HG02571 (cell line): ENCODE measurements around the gene SS18L1.
A peak's percentile ranks its signal among the peaks of the same experiment; 100 is the strongest.
"Not testable (repeated sequence)": the region's sequence is repeated elsewhere in the genome, so short reads cannot be mapped to it uniquely, and the experiment has no call there.

Experiments used
- ATAC-seq: cut with Tn5 transposase; IDR thresholded peaks from one replicate; pipeline ENCODE4 v1.9.1; 2021; ENCODE audit warnings: mild to moderate bottlenecking, moderate library complexity; ENCODE audit not compliant: unreplicated experiment

The SS18L1 gene, protein sequence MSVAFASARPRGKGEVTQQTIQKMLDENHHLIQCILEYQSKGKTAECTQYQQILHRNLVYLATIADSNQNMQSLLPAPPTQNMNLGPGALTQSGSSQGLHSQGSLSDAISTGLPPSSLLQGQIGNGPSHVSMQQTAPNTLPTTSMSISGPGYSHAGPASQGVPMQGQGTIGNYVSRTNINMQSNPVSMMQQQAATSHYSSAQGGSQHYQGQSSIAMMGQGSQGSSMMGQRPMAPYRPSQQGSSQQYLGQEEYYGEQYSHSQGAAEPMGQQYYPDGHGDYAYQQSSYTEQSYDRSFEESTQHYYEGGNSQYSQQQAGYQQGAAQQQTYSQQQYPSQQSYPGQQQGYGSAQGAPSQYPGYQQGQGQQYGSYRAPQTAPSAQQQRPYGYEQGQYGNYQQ

DNA sequence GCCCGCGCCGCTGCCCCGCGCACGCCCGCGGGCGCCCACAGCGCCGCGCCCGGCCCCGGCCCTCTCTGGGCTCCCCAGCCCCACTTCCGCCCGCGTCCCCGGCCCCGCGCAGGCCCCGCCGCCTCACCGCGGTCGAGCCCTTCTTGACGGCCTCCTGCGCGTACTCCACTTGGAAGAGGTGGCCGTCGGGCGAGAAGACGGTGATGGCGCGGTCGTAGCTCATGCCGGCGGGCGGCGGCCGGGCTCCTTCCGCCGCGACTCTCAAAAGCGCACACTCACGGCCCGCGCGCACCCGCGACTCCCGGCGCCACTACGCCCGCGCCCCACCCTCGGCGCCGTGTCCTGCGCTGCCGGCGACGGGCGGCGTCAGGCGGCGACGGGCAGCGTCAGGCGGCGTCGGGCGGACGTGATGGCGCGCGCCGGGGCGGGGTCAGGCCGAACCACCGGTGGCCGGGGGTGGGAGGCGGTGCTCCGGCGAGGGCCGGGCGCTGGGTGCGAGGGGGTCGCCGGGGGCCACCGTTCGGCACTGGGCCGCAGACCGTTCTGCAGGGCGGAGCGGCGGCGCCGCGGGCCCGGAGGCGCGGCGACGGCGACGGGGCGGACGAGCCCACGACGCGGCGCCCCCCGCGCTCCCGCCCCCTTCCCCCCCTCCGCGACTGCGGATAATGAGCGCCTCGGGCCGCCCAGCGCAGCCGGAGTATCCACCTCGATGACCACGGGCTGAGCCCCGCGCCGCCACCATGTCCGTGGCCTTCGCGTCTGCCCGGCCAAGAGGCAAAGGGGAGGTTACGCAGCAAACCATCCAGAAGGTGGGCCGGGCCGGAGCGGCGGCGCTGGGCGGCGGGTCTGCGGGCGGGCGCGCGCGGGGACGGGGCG is at the start of gene SS18L1, which contains the start of gene PSMA7:
TSS of gene SS18L1 (plus strand) at position 689 of the 876 bp plus-strand sequence. CDS start at position 741, 52 bp downstream.
TSS of gene PSMA7 (minus strand) at position 314 of the 876 bp plus-strand sequence. CDS start at position 223, 91 bp downstream.
- ATAC-seq, result peak; percentile 65

DNA sequence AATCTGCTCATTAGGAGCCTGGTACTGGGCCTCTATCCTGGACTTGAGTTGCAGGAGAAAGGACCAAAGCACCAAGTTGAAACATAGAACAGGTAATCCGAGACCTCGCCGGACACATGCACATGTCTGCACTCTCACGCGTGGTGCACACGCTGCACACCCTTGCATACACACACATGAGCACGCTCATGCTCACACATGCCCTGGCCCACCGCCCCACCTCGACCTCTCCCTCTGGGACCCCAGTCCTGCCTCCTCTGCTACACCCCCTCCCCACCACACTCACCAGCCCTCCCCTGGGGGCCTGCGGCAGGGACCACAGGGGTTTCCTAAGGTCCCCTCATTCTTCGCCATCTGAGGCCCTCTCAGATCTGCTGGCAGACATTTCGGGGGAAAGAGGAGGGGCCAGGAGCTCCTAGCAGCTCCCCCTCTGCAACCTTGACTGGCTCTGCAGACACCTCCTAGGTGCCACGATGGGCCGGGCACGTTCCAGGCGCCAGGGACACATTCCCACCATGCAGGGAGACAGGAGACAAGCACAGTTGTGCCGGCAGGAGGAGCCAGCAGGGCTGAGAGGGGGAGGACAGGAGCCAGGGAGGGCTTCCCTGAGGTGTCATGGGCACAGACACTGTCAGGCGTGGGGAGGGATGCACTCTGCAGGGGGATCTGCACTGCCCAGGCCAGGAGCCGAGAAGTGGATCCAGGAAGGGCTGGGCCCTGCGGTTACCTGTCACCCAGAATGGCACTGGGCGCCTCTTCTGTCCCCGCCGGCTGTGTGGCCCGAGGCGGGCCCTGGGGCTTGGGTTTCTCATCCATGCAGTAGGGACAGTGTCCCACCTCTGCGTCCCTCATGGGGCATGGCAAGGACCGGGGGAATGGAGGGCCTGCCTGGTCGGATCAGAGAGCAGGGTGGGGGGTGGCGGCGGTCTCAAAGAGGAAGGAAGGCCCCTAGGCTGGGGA is 46.9 kb upstream of the SS18L1 start:
- ATAC-seq, result no peak

DNA sequence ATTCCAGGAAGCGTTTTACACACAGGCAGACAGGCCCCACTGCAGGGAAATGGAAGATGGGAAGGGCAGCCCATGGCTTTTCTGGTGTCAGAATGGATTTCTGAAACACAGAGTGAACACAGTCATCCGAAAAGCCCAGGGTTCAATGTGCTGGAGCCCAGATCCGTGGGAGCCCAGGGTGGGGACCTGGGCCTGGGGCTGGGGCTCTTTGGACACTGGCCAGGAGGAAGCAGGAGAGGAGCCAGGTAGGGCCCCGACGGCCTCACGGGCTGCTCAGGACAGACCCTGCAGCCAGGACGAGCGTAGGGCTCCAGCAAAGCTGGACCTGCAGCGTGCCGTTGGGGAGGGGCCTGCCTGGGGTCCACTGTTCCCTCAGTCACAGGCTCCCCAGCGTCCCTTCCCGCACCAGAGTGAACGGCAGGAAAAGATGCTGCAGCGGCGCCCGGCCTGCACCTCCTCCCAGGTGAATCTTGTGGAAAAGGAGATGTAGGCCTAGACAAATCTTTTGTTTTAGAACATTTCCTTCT is 45.6 kb upstream of the SS18L1 start:
- no peak for ATAC-seq

DNA sequence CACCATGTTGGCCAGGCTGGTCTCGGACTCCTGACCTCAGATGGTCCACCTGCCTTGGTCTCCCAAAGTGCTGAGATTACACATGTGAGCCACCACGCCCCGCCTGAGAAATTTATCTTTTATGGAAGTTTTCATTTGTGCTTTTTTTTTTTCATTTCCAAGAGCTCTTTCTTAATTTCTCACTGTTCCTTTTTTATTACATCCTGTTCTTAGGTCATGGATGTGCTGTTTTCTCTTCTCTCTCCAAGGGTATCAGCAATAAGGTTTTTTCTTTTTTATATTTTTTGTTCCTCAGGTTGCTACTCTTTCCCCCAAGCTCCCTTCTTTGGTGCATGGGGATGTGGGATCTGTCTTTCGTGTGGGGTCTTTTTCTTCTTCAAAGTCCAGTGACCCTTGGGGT is 42.5 kb upstream of the SS18L1 start:
- ATAC-seq, result no peak

DNA sequence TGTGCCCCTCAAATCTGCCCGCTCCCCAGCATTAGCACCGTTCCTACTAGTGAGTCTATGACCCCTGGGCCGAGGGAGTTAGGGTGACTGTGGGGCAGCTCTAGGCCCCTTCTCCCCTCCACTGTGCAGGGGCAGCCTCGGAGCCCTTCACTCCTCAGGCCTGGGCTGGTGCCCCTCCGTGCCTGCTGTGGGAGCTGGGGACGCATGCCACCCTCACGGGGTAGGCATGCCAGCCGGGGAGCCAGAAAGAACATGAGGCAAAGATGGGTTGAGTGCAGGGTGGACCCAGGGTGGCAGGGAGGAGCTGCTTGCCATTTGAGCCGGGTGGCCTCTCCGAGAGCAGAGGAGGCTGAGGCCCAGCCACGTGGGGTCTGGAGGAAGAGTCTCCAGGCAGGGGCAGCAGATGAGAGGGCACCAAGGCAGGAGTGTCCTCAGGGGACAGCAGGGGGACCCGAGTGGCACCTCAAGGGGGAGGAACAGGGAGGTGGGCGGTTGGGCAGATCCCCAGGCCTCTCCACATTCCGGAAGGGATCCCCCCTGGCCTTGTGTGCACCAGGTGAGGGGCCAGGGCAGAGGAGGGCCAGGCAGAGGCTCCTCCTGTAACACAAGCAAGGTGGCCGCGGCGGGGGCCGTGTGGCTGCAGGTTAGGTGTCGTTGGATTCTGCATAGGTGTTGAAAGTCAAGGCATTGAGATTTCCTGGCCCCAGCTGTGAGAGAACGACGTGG is 39.9 kb upstream of the SS18L1 start:
- no peak for ATAC-seq

DNA sequence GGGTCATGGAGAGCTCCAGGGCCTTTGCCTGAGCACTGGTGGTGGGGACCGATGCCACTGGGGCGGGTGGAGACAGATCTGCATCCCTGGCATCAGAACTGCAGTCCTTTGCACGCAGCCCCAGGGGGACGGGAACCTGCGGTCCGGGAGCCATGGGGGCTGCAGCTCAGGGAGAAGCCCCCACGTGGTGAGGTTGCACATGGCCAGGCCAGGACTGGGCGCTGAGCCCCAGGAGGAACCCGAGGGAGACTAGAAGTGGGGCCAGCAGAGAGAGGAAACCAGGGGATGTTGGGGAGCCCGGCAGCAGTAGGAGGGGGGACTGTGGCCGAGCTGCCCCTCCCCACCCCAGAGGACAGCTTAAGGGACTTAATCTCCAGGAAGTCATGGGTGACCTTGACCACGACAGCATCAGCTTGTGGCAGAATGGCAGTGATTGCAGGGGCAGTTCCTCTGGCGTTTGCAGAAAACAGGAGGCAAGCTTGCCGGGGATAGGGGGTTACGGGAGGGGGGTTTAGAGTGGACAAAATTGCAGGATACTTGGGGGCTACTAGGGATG is 39.3 kb upstream of the SS18L1 start:
- no peak for ATAC-seq

DNA sequence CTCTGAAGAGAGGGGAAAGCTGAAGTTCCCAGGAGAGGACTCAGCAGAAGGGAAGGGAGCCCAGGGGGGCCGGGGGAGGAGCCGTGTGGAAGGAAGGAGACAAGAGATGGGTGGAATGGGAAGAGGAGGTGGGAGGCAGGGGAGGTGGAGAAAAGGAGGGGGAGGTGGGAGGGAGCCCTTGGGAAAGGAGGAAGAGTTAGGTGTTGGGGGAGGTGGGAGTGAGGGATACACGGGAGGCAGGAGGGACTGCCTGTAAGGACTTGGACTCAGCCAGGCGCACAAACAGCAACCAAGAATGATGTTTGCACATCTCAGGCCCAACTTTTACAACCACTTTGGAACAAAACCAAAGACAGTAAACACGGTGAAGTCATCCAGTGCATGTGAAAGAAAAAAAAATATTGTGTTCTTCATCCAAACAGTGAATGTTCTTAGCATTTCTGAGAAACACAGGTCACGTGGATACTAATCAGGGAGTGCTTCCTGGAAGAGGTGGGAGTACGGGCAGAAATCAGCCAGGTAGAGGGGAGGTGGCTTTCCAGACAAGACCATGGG is 38.7 kb upstream of the SS18L1 start:
- ATAC-seq, result no peak

DNA sequence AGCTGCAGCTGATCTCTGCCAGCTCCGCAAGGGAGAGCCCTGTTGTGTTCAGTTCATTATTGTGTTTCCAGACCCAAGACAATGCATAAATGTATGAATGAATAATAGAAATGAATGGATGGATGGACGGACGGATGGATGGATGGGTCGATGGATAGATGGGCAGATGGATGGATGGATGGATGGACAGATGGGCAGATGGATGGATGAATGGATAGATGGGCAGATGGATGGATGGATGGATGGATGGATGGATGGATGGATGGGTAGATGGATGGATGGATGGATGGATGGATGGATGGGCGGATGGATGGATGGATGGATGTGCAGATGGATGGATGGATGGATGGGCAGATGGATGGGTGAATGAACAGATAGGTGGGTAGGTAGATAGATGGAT is 38.0 kb upstream of the SS18L1 start:
- no peak for ATAC-seq

DNA sequence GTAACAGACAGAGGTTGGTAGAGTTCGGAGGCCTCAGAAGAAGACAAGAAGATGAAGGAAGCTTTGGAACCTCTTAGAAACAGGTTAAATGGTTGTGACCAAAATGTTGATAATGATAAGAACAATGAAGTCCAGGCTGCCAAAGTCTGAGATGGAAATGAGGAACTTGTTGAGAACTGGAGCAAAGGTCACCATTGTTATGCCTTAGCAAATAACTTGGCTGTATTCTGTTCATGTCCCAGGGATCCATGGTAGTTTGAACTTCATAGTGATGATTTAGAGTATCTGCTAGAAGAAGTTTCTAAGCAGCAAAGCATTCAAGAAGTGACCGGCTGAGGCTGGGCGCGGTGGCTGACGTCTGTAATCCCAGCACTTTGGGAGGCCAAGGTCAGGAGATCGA is 32.4 kb upstream of the SS18L1 start:
- ATAC-seq, result no peak

DNA sequence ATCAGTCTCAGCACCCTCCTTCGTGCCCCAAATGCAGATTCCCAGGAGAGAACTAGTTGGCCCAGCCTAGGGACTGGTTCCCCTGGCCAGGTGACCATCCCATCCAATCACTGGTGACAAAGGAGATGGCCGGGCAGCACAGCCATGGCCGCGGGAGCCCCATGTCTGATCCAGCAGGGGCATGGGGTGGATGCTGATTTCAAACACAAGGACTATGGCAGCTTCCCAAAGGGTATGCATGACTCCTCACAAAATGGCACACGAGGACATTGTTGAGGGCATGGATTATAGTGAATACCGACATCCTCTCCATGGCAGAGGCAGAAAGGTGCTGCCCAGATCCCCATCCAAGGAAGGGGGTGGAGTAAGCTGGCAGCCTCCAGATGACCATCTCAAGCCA is 31.2 kb upstream of the SS18L1 start:
- no peak for ATAC-seq

DNA sequence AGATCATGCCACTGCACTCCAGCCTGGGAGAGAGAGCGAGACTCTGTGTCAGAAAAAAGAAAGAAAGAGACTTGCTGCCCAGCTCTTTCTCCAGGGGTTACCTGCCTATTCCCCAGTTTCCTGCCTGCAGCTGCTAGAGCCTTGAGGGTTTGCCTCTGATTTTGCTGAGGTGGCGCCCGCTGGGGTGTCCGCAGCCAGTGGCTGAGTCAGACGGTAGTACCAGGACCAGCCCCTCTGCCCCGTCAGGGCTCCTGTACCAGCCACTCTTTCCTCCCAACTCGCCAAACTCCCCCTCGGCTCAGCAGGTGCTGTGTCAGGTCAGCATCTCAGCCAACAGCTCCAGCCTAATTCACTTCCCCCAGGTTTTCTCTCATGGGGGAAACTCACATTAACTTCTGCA is 28.7 kb upstream of the SS18L1 start:
- no peak for ATAC-seq

DNA sequence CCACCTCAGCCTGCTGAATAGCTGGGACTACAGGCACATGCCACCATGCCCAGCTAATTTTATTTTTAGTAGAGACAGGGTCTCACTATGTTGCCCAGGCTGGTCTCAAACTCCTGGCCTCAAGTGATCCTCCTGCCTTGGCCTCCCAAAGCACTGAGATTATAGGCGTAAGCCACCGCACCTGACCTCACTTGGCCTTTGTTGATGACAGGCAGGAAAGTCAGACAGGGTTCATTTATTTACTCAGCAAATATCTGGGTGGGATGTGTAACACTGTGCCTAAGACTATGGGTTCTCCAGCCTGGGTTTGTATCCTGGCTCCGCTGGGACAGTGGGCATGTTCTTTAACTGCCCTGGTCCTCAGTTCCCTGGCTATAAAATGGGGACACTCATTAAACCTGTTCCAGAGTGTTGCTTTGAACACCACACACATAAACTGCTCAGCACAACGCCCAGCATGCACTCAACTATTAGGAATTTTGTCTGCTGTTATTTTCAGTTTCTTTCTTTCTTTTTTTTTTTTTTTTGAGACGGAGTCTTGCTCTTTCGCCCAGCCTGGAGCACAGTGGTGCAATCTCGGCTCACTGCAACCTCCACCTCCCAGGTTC is 27.7 kb upstream of the SS18L1 start:
- ATAC-seq, result not testable (repeated sequence)

DNA sequence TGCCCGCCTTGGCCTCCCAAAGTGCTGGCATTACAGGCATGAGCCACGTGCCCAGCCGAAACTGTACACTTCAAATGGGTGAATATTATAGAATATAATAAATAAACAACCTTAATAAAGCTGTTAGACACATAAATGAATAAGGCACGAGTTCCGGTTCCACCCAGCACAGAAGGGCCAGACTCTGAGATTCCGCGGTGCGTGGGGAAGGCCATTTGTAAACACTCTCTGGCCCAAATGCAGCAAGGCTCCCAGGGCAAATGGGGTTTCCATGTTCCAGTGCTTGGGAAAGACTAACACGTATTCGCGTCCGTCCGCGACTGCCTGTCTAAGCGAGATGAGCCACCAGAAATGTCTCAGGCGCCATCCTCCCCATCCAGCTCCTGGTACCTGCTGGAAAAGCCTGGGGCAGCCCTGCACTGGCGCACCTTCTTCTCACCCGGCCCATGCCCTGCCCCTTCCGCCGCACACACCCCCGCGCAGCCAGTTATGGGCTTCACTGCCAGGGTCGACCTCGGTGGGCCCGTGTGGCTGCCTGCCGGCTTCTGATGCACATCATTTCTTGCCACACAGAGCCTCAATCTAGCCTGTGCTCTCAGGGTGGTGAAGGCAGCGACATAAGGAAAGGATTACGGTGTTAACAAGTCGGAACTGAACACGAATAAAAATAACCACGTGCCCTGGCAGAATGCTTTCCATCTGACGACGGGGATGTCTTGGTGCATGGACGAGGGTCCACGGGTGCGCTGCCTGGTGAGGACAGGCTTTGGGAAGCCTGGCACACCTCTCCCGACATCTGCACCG is 26.8 kb upstream of the SS18L1 start:
- no peak for ATAC-seq

DNA sequence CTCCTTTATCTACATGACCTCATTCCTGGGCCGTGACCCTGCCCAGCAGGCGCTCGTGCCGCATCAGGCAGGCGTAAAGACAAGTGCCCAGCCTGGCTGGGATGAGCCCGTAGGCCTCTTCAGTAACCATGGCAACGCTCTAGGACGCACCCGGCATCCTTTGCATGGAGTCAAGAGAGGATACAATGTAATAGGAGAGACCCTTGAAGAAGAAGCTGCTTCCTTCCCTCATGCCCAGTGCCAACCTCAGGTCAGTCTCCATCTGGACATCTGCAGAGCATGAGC is 26.3 kb upstream of the SS18L1 start:
- ATAC-seq, result no peak

DNA sequence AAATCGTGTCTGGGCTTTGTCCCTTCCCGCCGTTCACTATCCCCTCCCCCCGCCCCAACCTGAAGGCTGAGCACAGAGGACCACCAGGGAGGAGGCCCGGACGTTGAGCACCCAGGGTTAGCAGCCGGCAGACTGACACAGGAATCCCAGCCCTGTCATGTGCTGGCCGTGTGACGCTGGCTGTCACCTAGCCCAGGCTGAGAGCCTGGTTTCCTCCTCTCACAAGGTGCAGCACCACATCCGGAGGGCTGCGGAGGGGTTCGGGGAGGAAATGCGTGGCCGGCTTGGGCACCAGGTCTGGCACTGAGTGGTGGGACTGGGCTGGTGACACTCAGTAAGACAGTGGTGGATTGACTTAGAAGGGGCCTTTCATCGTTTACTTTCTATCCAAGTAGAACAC is 25.9 kb upstream of the SS18L1 start:
- no peak for ATAC-seq

DNA sequence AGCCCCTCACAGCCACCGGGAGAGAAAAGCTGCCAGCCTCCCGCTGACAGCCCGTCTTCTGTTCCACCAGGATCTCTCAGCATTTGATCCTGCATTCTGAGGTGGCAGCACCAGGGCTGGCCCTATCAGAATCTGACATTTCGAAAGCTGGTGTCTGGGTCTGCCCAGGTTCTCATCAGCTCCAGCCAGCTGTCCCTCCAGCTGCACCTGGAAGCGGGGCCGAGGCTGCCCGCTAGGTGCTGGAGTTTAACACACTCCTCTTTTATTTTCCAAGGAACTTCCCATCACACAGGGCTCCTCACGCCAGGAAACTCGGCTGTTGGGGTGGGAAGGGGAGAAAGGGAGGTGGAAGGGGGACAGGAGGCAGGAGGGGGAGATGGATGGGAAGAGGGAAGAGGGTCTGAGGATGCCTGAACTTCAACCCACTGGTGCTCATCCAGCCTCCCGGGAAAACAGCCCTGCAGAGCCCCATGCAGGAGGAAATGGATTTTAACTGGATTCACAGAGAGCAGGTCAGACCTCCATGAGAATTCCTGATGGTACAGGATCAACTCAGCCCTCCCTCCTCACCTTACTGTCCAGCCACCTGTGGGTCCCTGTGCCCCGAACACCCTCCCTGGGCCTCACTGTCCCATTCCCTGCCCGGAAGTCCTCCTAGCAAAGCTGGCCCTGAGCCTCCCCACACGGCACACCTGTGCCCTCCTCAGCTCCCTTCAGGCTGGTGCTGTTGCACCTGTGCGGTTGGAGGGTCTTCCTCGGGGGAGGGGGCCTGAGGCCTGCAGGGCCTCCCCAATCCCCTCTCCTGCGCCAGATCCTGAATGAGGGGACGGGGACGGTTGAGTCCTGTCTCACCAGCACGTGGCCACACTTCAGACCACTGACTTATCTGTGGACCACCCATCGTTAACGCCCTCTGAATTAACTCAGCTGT is 25.2 kb upstream of the SS18L1 start:
- no peak for ATAC-seq

DNA sequence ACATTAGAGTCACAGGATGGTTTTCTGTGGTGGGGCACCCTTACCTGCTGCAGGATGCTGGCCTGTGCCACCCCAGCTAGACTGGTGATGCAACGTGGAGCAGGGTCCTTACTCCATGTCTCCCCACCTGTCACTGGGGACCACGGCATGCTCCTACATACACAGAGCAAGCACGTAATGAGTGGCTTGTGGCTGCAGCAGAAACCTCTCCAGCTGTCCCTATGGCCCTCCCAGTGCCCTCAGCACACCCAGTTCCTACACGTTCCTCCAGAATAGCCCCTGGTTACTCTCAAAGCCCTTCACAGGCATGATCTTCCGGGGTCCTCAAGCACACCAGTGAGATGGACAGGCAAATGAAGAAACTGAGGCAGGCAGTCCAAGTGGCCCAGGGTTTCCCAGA is 24.5 kb upstream of the SS18L1 start:
- ATAC-seq, result no peak
